Mesenchymal stem cell (in vitro differentiated cells and primary cell): ENCODE results near the gene AURKA.

Experiments used
- DNase-seq: peaks from one replicate; pipeline ENCODE4 v3.0.0-alpha.2; 2013
- H2AFZ ChIP-seq: one replicate; pipeline ENCODE4 v1.6.1; 2013; ENCODE audit warnings: low read depth, mild to moderate bottlenecking, control low read depth, inconsistent platforms, low read length, moderate library complexity
- H2AK5ac ChIP-seq: 2 replicates; pipeline ENCODE4 v1.6.1; 2013; ENCODE audit warnings: low read length, moderate library complexity, mild to moderate bottlenecking, inconsistent platforms; ENCODE audit not compliant: severe bottlenecking
- H2BK120ac ChIP-seq: one replicate; pipeline ENCODE4 v1.6.1; 2013; ENCODE audit warnings: low read depth, mild to moderate bottlenecking, inconsistent platforms, low read length, moderate library complexity
- H2BK12ac ChIP-seq, 2 experiments: one replicate each; pipeline ENCODE4 v1.6.1; 2013; ENCODE audit warnings: inconsistent platforms in 2 of 2, low read length in 2 of 2, mild to moderate bottlenecking in 2 of 2, moderate library complexity in 2 of 2, control low read depth in 1 of 2
- H2BK15ac ChIP-seq: one replicate; pipeline ENCODE4 v1.6.1; 2013; ENCODE audit warnings: mild to moderate bottlenecking, low read depth, inconsistent platforms; ENCODE audit not compliant: poor library complexity, severe bottlenecking
- H2BK5ac ChIP-seq: 2 replicates; pipeline ENCODE4 v1.6.1; 2013; ENCODE audit warnings: low read depth, mild to moderate bottlenecking, low read length, control low read depth, inconsistent platforms; ENCODE audit not compliant: poor library complexity, severe bottlenecking
- H3K14ac ChIP-seq, 2 experiments: one replicate each; pipeline ENCODE4 v1.6.1; 2013; ENCODE audit warnings: inconsistent platforms in 2 of 2, low read length in 2 of 2, control low read depth in 1 of 2, mild to moderate bottlenecking in 1 of 2, moderate library complexity in 1 of 2
- H3K18ac ChIP-seq, 2 experiments: one replicate each; pipeline ENCODE4 v1.6.1; 2013; ENCODE audit warnings: inconsistent platforms in 2 of 2, low read length in 2 of 2, control low read depth in 1 of 2, low read depth in 1 of 2, mild to moderate bottlenecking in 1 of 2
- H3K23ac ChIP-seq, 2 experiments: one replicate each; pipeline ENCODE4 v1.6.1; 2013; ENCODE audit warnings: inconsistent platforms in 2 of 2, low read length in 2 of 2, mild to moderate bottlenecking in 2 of 2, moderate library complexity in 2 of 2, control low read depth in 1 of 2
- H3K27ac ChIP-seq: 2 replicates; pipeline ENCODE4 v1.5.1; 2013; ENCODE audit warnings: mild to moderate bottlenecking, moderate library complexity, low read length, control low read depth, inconsistent platforms; ENCODE audit not compliant: poor library complexity, severe bottlenecking
- H3K27me3 ChIP-seq, 2 experiments: 2 replicates each; pipeline versions ENCODE4 v1.6.1 to v1.7.0; 2013; ENCODE audit warnings: low read length in 2 of 2, mild to moderate bottlenecking in 2 of 2, moderate library complexity in 2 of 2, control low read depth in 1 of 2, inconsistent platforms in 1 of 2; ENCODE audit not compliant: control insufficient read depth in 1 of 2, insufficient read depth in 1 of 2
- H3K36me3 ChIP-seq, 2 experiments: 2 replicates each; pipeline versions ENCODE4 v1.6.1 to v1.7.0; 2013; ENCODE audit warnings: low read length in 2 of 2, control low read depth in 1 of 2, inconsistent platforms in 1 of 2, low read depth in 1 of 2, mild to moderate bottlenecking in 1 of 2; ENCODE audit not compliant: insufficient read depth in 2 of 2, control insufficient read depth in 1 of 2
- H3K4ac ChIP-seq, 2 experiments: one replicate each; pipeline ENCODE4 v1.6.1; 2013; ENCODE audit warnings: inconsistent platforms in 2 of 2, low read length in 2 of 2, mild to moderate bottlenecking in 2 of 2, moderate library complexity in 2 of 2, control low read depth in 1 of 2, low read depth in 1 of 2
- H3K4me1 ChIP-seq: 2 replicates; pipeline ENCODE4 v1.6.1; 2013; ENCODE audit warnings: low read depth, low read length, control low read depth; ENCODE audit not compliant: control insufficient read depth, insufficient read depth
- H3K4me2 ChIP-seq: 2 replicates; pipeline ENCODE4 v1.6.1; 2013; ENCODE audit warnings: low read length, mild to moderate bottlenecking, inconsistent platforms; ENCODE audit not compliant: poor library complexity, severe bottlenecking
- H3K4me3 ChIP-seq, 2 experiments: 2 replicates each; pipeline versions ENCODE4 v1.5.1 to v1.7.0; 2013; ENCODE audit warnings: low read length in 2 of 2, mild to moderate bottlenecking in 2 of 2, control low read depth in 1 of 2, low read depth in 1 of 2; ENCODE audit not compliant: insufficient read depth in 1 of 2
- H3K79me1 ChIP-seq: replicated peaks from 2 replicates; pipeline ENCODE4 v1.6.1; 2013; ENCODE audit warnings: mild to moderate bottlenecking, control low read depth, low read length, inconsistent platforms; ENCODE audit not compliant: poor library complexity, severe bottlenecking
- H3K9ac ChIP-seq: 2 replicates; pipeline ENCODE4 v1.7.0; 2013; ENCODE audit warnings: mild to moderate bottlenecking, low read length, moderate library complexity
- H3K9me3 ChIP-seq: 2 replicates; pipeline ENCODE4 v1.7.0; 2013; ENCODE audit warnings: mild to moderate bottlenecking, low read length; ENCODE audit not compliant: control insufficient read depth
- H4K8ac ChIP-seq: one replicate; pipeline ENCODE4 v1.6.1; 2013; ENCODE audit warnings: inconsistent platforms, mild to moderate bottlenecking, low read length, moderate library complexity
- H4K91ac ChIP-seq: one replicate; pipeline ENCODE4 v1.6.1; 2013; ENCODE audit warnings: mild to moderate bottlenecking, low read length, inconsistent platforms
- WGBS: methylation state at CpG from one replicate; pipeline ENCODE4 v1.1.7; 2013; ENCODE audit warnings: mixed read lengths; 5-methylcytosine and 5-hydroxymethylcytosine counted together

AURKA gene

GRCh38 chr20:56362833-56363413 is 29.1 kb downstream of the AURKA start:
- Histone ChIP-seq H2AFZ (no peak overlapping the region), H2BK120ac (no peak overlapping the region), H4K91ac (no peak overlapping the region), H3K79me1 (peaks cover 30% of the 10 kb centered on the region), H3K27ac (no peak overlapping the region), H2BK12ac (no peak overlapping the region), H3K14ac (no peak overlapping the region), H3K9ac (no peak overlapping the region), H3K9me3 (no peaks in the 10 kb centered on the region), H3K18ac (no peak overlapping the region), H3K4me1 (peaks cover 17% of the 10 kb centered on the region), H3K4me3 (no peak overlapping the region), H3K4me2 (no peak overlapping the region), H3K36me3 (peaks cover 15 to 53% of the 10 kb centered on the region in 2 experiments), H3K27me3 (no peaks in the 10 kb centered on the region), H2AK5ac (no peak overlapping the region), H3K4ac (no peak overlapping the region), H4K8ac (no peak overlapping the region), H3K23ac (no peak overlapping the region), H2BK5ac (no peak overlapping the region), H2BK15ac (no peak overlapping the region)
- 79% methylated on average over 7 of the region's 8 CpGs for WGBS
- no peak for DNase-seq

DNA sequence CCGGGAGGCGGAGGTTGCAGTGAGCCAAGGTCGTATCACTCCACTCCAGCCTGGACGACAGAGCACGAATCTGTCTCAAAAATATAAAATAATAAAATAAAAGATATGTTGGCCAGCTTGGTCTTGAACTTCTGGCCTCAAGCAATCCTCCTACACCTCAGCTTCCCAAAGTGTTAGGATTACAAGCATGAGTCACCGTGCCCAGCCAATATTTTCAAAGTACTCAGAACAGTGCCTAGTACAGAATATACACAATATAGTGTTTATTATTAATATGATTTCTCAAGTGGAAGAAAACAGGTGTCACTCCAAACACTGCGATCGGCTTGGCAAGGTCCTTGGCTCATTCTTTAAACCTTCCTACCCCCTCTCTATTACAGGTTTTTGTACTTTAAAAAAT is 30.1 kb downstream of the AURKA start:
- Histone ChIP-seq H4K8ac (no peak overlapping the region), H2AK5ac (no peak overlapping the region), H2AFZ (no peak overlapping the region), H3K36me3 (peaks cover 10 to 43% of the 10 kb centered on the region in 2 experiments), H2BK15ac (no peak overlapping the region), H2BK120ac (no peak overlapping the region), H3K27me3 (no peaks in the 10 kb centered on the region), H3K14ac (no peak overlapping the region), H3K79me1 (peaks cover 30% of the 10 kb centered on the region), H2BK5ac (no peak overlapping the region), H3K4me2 (no peak overlapping the region), H3K4me3 (no peak overlapping the region), H3K27ac (no peak overlapping the region), H3K23ac (no peak overlapping the region), H3K4ac (no peak overlapping the region), H3K4me1 (peaks cover 17% of the 10 kb centered on the region), H4K91ac (no peak overlapping the region), H2BK12ac (no peak overlapping the region), H3K9ac (no peak overlapping the region), H3K18ac (no peak overlapping the region), H3K9me3 (no peaks in the 10 kb centered on the region)
- DNase-seq: no peak
- no CpG with 5 or more reads among the region's 8 CpGs for WGBS

- H3K4me2 ChIP-seq: no peak overlapping the region
- no peak overlapping the region for H2BK120ac ChIP-seq
- no peak overlapping the region for H3K18ac ChIP-seq
- H3K4me3 ChIP-seq: peak overlapping the region in 1 of 2 experiments; percentile 98
- DNase-seq: no peak
- H2AFZ ChIP-seq: no peak overlapping the region
- no peak overlapping the region for H2AK5ac ChIP-seq
- H3K4ac ChIP-seq: no peak overlapping the region
- H3K9me3 ChIP-seq: no peaks in the 10 kb centered on the region
- H3K36me3 ChIP-seq: peaks cover 10 to 33% of the 10 kb centered on the region in 2 experiments
- H3K9ac ChIP-seq: peak overlapping the region; percentile 94
- no peaks in the 10 kb centered on the region for H3K27me3 ChIP-seq
- H3K23ac ChIP-seq: no peak overlapping the region
- WGBS: 81% methylated on average over 8 of the region's 8 CpGs
- no peak overlapping the region for H3K27ac ChIP-seq
- no peak overlapping the region for H3K14ac ChIP-seq
- no peak overlapping the region for H2BK15ac ChIP-seq
- H3K4me1 ChIP-seq: peaks cover 17% of the 10 kb centered on the region
- H2BK5ac ChIP-seq: no peak overlapping the region
- H3K79me1 ChIP-seq: peaks cover 30% of the 10 kb centered on the region
- no peak overlapping the region for H2BK12ac ChIP-seq
- H4K8ac ChIP-seq: no peak overlapping the region
- no peak overlapping the region for H4K91ac ChIP-seq
Measured at GRCh38 chr20:56360908-56361205, 31.2 kb downstream of the AURKA start.

GRCh38 chr20:56360133-56360907 is 31.7 kb downstream of the AURKA start:
- no peak overlapping the region for H2BK12ac ChIP-seq
- peak overlapping the region; percentile 57 for H4K8ac ChIP-seq
- H3K9ac ChIP-seq: peak overlapping the region; percentile 94
- no peak overlapping the region for H2BK15ac ChIP-seq
- peaks cover 17% of the 10 kb centered on the region for H3K4me1 ChIP-seq
- 83% methylated on average over 13 of the region's 14 CpGs for WGBS
- no peak overlapping the region for H2AFZ ChIP-seq
- H3K79me1 ChIP-seq: peaks cover 30% of the 10 kb centered on the region
- no peak overlapping the region for H3K27ac ChIP-seq
- H3K27me3 ChIP-seq: no peaks in the 10 kb centered on the region
- peak overlapping the region; percentile 59 for H4K91ac ChIP-seq
- H3K4me2 ChIP-seq: peak overlapping the region; percentile 98
- H3K14ac ChIP-seq: no peak overlapping the region
- peaks cover 6 to 27% of the 10 kb centered on the region in 2 experiments for H3K36me3 ChIP-seq
- H2AK5ac ChIP-seq: peak overlapping the region; percentile 16
- H3K18ac ChIP-seq: peak overlapping the region in 1 of 2 experiments; percentile 44
- no peak overlapping the region for H2BK5ac ChIP-seq
- no peaks in the 10 kb centered on the region for H3K9me3 ChIP-seq
- H3K23ac ChIP-seq: no peak overlapping the region
- no peak for DNase-seq
- H2BK120ac ChIP-seq: no peak overlapping the region
- peak overlapping the region in 1 of 2 experiments; percentile 98 for H3K4me3 ChIP-seq
- H3K4ac ChIP-seq: peak overlapping the region in 1 of 2 experiments; percentile 77
